Colonic mucosa (tissue), 4 donors: Measurements from ENCODE around the gene MCHR1. TPM values are rescaled to one million over a fixed set of nuclear protein-coding genes. Genes with fewer than 3 reads are reported as not detected.

Experiments used
- DNase-seq: peaks from one replicate; pipeline ENCODE4 v3.0.0-alpha.2; 2020
- H3K27ac ChIP-seq: fragments of 200-600 bp; one replicate; pipeline ENCODE4 v1.8.0; 2021
- H3K27me3 ChIP-seq: fragments of 200-600 bp; one replicate; pipeline ENCODE4 v1.8.0; 2021
- H3K36me3 ChIP-seq: fragments of 200-600 bp; one replicate; pipeline ENCODE4 v1.8.0; 2021
- H3K4me1 ChIP-seq: fragments of 200-600 bp; one replicate; pipeline ENCODE4 v1.8.0; 2021; ENCODE audit warnings: mild to moderate bottlenecking
- H3K4me3 ChIP-seq: fragments of 200-600 bp; one replicate; pipeline ENCODE4 v1.8.0; 2021
- H3K9ac ChIP-seq, 2 donors: one replicate each; pipeline ENCODE4 v1.7.0; 2013; ENCODE audit warnings: control low read depth in 2 of 2, low read depth in 2 of 2, low read length in 2 of 2
- H3K9me3 ChIP-seq: fragments of 200-600 bp; one replicate; pipeline ENCODE4 v1.8.0; 2021
- CTCF ChIP-seq: fragments of 200-600 bp; IDR thresholded peaks from one replicate; pipeline ENCODE4 v1.8.0; 2022; ENCODE audit warnings: antibody characterized with exemption, mild to moderate bottlenecking
- intact Hi-C: fragments of 100-400 bp; cut with DNase I; formaldehyde crosslinking; loops from one replicate; pipeline ENCODE4 v1.14.1; 2022
- total RNA-seq, 2 donors: library from RNA; stranded (reverse); fragmentation: NEBNext Ultra II Directional in 1 of 2; extraction: Animal tissue kit (Norgen Biotek cat#: 25700) in 1 of 2; gene quantifications; one replicate each; pipeline ENCODE4 v1.2.1, GENCODE V29; 2021
- donor health status: healthy.
- donor health status: DM: no; HTN: no; CAD: no.
- donor health status: DM: no; HTN: no; CAD: no.

The MCHR1 gene
- total RNA-seq, 2 donors from 2014 or later, result 0.16 TPM; not detected in 1

GRCh38 chr22:40720538-40721256 lies 41.4 kb downstream of the MCHR1 start:
- H3K36me3 ChIP-seq, result no peaks in the 10 kb centered on the region
- no peaks in the 10 kb centered on the region for H3K9me3 ChIP-seq
- intact Hi-C loops, result no loop called here
- no peak for TF ChIP-seq CTCF
- no peak overlapping the region for H3K9ac ChIP-seq
- DNase-seq, result no peak
- H3K27ac ChIP-seq, result no peak overlapping the region
- H3K4me3 ChIP-seq, result no peak overlapping the region
- H3K4me1 ChIP-seq, result no peaks in the 10 kb centered on the region
- no peaks in the 10 kb centered on the region for H3K27me3 ChIP-seq

GRCh38 chr22:40721266-40721665 lies 42.0 kb downstream of the MCHR1 start:
- no peak for DNase-seq
- intact Hi-C loops, result no loop called here

GRCh38 chr22:40723396-40723933 lies 44.2 kb downstream of the MCHR1 start:
- Histone ChIP-seq H3K27ac (no peak overlapping the region), H3K4me1 (no peaks in the 10 kb centered on the region), H3K9ac (no peak overlapping the region), H3K27me3 (no peaks in the 10 kb centered on the region), H3K9me3 (no peaks in the 10 kb centered on the region), H3K36me3 (no peaks in the 10 kb centered on the region), H3K4me3 (no peak overlapping the region)
- intact Hi-C loops, result no loop called here
- no peak for DNase-seq
- no peak for TF ChIP-seq CTCF

More at GRCh38 chr22:40721266-40721665, 42.0 kb downstream of the MCHR1 start:
- Histone ChIP-seq H3K27me3 (no peaks in the 10 kb centered on the region), H3K27ac (no peak overlapping the region), H3K4me3 (no peak overlapping the region), H3K36me3 (no peaks in the 10 kb centered on the region), H3K9ac (no peak overlapping the region), H3K4me1 (no peaks in the 10 kb centered on the region), H3K9me3 (no peaks in the 10 kb centered on the region)
- TF ChIP-seq CTCF, result no peak

GRCh38 chr22:40726514-40726913 lies 47.2 kb downstream of the MCHR1 start:
- intact Hi-C loops, result no loop called here
- no peaks in the 10 kb centered on the region for H3K27me3 ChIP-seq
- H3K9me3 ChIP-seq, result no peaks in the 10 kb centered on the region
- no peaks in the 10 kb centered on the region for H3K36me3 ChIP-seq
- TF ChIP-seq CTCF, result no peak
- no peak overlapping the region for H3K9ac ChIP-seq
- no peaks in the 10 kb centered on the region for H3K4me1 ChIP-seq
- H3K27ac ChIP-seq, result no peak overlapping the region
- no peak overlapping the region for H3K4me3 ChIP-seq
- DNase-seq, result no peak

- Histone ChIP-seq H3K36me3 (no peaks in the 10 kb centered on the region), H3K4me3 (no peak overlapping the region), H3K9ac (no peak overlapping the region), H3K9me3 (no peaks in the 10 kb centered on the region), H3K27ac (no peak overlapping the region), H3K27me3 (no peaks in the 10 kb centered on the region), H3K4me1 (no peaks in the 10 kb centered on the region)
- intact Hi-C loops, result no loop called here
- no peak for TF ChIP-seq CTCF
- DNase-seq, result no peak
These were observed 48.0 kb downstream of the MCHR1 start for GRCh38 chr22:40727070-40727963.
